Measurements from ENCODE around the gene PKD2. TPM values are rescaled to one million over a fixed set of nuclear protein-coding genes. Genes with fewer than 3 reads are reported as not detected.
A peak's percentile ranks its signal among the peaks of the same experiment; 100 is the strongest.

Gene PKD2
- total RNA-seq, 2 experiments from 2014 or later: 3.8 to 4.5 TPM

- no peaks in the 10 kb centered on the region for H3K9me2 ChIP-seq (ENCODE audit: insufficient read depth, low read length)
- no peaks in the 10 kb centered on the region for H3K9me3 ChIP-seq (ENCODE audit: low read length)
- H4K20me1 ChIP-seq (ENCODE audit: insufficient read depth, low read length): no peaks in the 10 kb centered on the region
- ChIA-PET CTCF (ENCODE audit: unreplicated experiment) (no interaction called here), POLR2A (no interaction called here)
- H3K4me1 ChIP-seq (ENCODE audit: insufficient read depth, low read length, poor library complexity, severe bottlenecking): peaks cover 14% of the 10 kb centered on the region
- no peak overlapping the region for H3K27ac ChIP-seq (ENCODE audit: low read depth, low read length, poor library complexity, severe bottlenecking)
- intact Hi-C loops (cut with micrococcal nuclease; ENCODE audit: unreplicated experiment): no loop called here
- TF ChIP-seq EZH2phosphoT487 (IDR thresholded peaks at IDR 0.05; ENCODE audit: borderline replicate concordance, low read depth, low read length): no peak
- TF ChIP-seq, protein P1, sequence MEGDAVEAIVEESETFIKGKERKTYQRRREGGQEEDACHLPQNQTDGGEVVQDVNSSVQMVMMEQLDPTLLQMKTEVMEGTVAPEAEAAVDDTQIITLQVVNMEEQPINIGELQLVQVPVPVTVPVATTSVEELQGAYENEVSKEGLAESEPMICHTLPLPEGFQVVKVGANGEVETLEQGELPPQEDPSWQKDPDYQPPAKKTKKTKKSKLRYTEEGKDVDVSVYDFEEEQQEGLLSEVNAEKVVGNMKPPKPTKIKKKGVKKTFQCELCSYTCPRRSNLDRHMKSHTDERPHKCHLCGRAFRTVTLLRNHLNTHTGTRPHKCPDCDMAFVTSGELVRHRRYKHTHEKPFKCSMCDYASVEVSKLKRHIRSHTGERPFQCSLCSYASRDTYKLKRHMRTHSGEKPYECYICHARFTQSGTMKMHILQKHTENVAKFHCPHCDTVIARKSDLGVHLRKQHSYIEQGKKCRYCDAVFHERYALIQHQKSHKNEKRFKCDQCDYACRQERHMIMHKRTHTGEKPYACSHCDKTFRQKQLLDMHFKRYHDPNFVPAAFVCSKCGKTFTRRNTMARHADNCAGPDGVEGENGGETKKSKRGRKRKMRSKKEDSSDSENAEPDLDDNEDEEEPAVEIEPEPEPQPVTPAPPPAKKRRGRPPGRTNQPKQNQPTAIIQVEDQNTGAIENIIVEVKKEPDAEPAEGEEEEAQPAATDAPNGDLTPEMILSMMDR (conservative IDR thresholded peaks at IDR 0.05; ENCODE audit: low read length): no peak
- H2AFZ ChIP-seq (ENCODE audit: low read length): peak overlapping the region; percentile 26; the same call in 1 of the 2 replicates
- peak overlapping the region; percentile 57 for H3K4me2 ChIP-seq (ENCODE audit: low read length)
- peak overlapping the region; percentile 74 for H3K4me3 ChIP-seq (ENCODE audit: low read depth, low read length, poor library complexity, severe bottlenecking)
- BruUV-seq (replicated peaks): no TSS peak
- no peak for DNase-seq (ENCODE audit: low spot score)
- no peaks in the 10 kb centered on the region for H3K36me3 ChIP-seq (ENCODE audit: insufficient read depth, low read length)
- H3K79me2 ChIP-seq (ENCODE audit: insufficient read depth, low read depth, low read length): peaks cover 10% of the 10 kb centered on the region; the same call in 1 of the 2 replicates
Observed at GRCh38 chr4:88008743-88009171, 1.3 kb downstream of the PKD2 start.

DNA sequence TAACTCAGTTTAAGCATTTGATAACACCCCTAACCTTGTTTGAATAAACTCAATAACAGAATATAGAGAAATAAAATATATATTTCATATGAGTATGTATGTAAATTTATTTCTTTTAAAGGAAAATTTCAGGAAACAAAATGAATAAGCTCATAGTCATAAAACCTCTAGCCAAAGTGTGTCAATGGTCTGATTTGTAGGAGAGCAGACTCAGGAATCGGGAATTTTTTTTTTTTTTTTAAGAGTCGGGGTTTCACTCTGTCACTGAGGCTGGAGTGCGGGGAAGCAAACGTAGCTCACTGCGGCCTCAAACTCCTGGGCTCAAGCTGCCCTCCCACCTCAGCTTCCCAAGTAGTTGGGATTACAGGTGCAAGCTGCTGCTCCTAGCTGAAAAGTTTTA lies 2.4 kb downstream of the PKD2 start:
- no peak for DNase-seq (ENCODE audit: low spot score)
- Histone ChIP-seq H3K4me1 (ENCODE audit: insufficient read depth, low read length, poor library complexity, severe bottlenecking) (peaks cover 14% of the 10 kb centered on the region), H2AFZ (ENCODE audit: low read length) (no peak overlapping the region), H3K4me2 (ENCODE audit: low read length) (0 out of 2 replicates have a peak overlapping the region, but pooled peaks have one; percentile 57), H3K9me2 (ENCODE audit: insufficient read depth, low read length) (no peaks in the 10 kb centered on the region), H3K79me2 (ENCODE audit: insufficient read depth, low read depth, low read length) (peaks cover 10% of the 10 kb centered on the region; the same call in 1 of the 2 replicates), H3K36me3 (ENCODE audit: insufficient read depth, low read length) (no peaks in the 10 kb centered on the region), H4K20me1 (ENCODE audit: insufficient read depth, low read length) (no peaks in the 10 kb centered on the region), H3K9me3 (ENCODE audit: low read length) (no peaks in the 10 kb centered on the region), H3K27ac (ENCODE audit: low read depth, low read length, poor library complexity, severe bottlenecking) (no peak overlapping the region), H3K4me3 (ENCODE audit: low read depth, low read length, poor library complexity, severe bottlenecking) (no peak overlapping the region)
- ChIA-PET CTCF (ENCODE audit: unreplicated experiment) (no interaction called here), POLR2A (interaction anchor here (0.8 to 1.0 kb wide), 2 partner anchors 11 to 30 kb away, joined by 3 read pairs; no protein-coding TSS in a partner anchor)
- intact Hi-C loops (cut with micrococcal nuclease; ENCODE audit: unreplicated experiment): loop anchor here (1.0 kb wide), 1 partner anchor 507 kb away; no protein-coding TSS in a partner anchor
- TF ChIP-seq, protein P1 (conservative IDR thresholded peaks at IDR 0.05; ENCODE audit: low read length): no peak
- TF ChIP-seq EZH2phosphoT487 (IDR thresholded peaks at IDR 0.05; ENCODE audit: borderline replicate concordance, low read depth, low read length): no peak
- no TSS peak for BruUV-seq (replicated peaks)

DNA sequence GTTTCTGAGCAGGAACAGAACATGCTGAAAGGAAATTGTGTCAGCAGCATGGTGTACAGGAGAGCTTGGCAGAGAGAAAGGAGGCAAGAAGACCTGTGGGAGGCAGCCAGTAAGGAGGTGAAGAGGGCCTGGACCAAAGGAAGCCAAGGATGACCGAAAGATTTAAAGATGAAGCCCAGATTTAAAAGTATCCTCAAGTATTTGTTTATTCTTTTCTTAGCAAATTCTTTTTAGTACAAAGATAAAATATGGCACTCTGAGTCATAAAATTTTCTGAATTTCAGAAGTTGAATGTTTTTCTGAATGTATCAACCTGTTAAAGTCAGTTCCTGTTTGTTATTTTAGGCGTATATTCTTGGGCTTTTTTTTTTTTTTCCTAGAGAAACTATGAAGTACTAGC lies 3.5 kb downstream of the PKD2 start:
- intact Hi-C loops (cut with micrococcal nuclease; ENCODE audit: unreplicated experiment): loop anchor here (1.0 kb wide), 1 partner anchor 506 kb away; no protein-coding TSS in a partner anchor
- no TSS peak for BruUV-seq (replicated peaks)
- POLR2A ChIA-PET: interaction anchor here (0.6 to 0.7 kb wide), 2 partner anchors 9 to 714 kb away, joined by 3 to 5 read pairs; no protein-coding TSS in a partner anchor
- no peak overlapping the region for H3K4me3 ChIP-seq (ENCODE audit: low read depth, low read length, poor library complexity, severe bottlenecking)
- 0 out of 2 replicates have a peak overlapping the region, but pooled peaks have one; percentile 12 for H3K4me2 ChIP-seq (ENCODE audit: low read length)
- no peak overlapping the region for H3K27ac ChIP-seq (ENCODE audit: low read depth, low read length, poor library complexity, severe bottlenecking)
- H3K4me1 ChIP-seq (ENCODE audit: insufficient read depth, low read length, poor library complexity, severe bottlenecking): peaks cover 14% of the 10 kb centered on the region
- CTCF ChIA-PET (ENCODE audit: unreplicated experiment): no interaction called here
- TF ChIP-seq, protein P1 (conservative IDR thresholded peaks at IDR 0.05; ENCODE audit: low read length): no peak
- TF ChIP-seq EZH2phosphoT487 (IDR thresholded peaks at IDR 0.05; ENCODE audit: borderline replicate concordance, low read depth, low read length): no peak
- H2AFZ ChIP-seq (ENCODE audit: low read length): no peak overlapping the region
- H3K36me3 ChIP-seq (ENCODE audit: insufficient read depth, low read length): no peaks in the 10 kb centered on the region
- H4K20me1 ChIP-seq (ENCODE audit: insufficient read depth, low read length): no peaks in the 10 kb centered on the region
- H3K9me3 ChIP-seq (ENCODE audit: low read length): no peaks in the 10 kb centered on the region
- H3K9me2 ChIP-seq (ENCODE audit: insufficient read depth, low read length): no peaks in the 10 kb centered on the region
- peaks cover 10% of the 10 kb centered on the region; the same call in 1 of the 2 replicates for H3K79me2 ChIP-seq (ENCODE audit: insufficient read depth, low read depth, low read length)
- DNase-seq (ENCODE audit: low spot score): no peak

All from OCI-LY7 (cell line).